ENCODE data around the gene NUP210. TPM values are rescaled to one million over a fixed set of nuclear protein-coding genes. Genes with fewer than 3 reads are reported as not detected.

The NUP210 gene
- total and polyA plus RNA-seq, 2 donors, result 1.8 to 3.3 TPM

GRCh38 chr3:13407475-13407874, 12.6 kb downstream of the NUP210 start:
- Histone ChIP-seq H3K4me3 (ENCODE audit: low read depth, low read length) (no peak overlapping the region), H3K36me3 (ENCODE audit: insufficient read depth) (no peaks in the 10 kb centered on the region), H3K27ac (ENCODE audit: low read depth) (no peak overlapping the region), H3K4me1 (ENCODE audit: insufficient read depth) (no peaks in the 10 kb centered on the region)
- WGBS, result 94% methylated on average over 1 of the region's 1 CpG
- no peak for DNase-seq (ENCODE audit: extremely low spot score)

- DNase-seq (ENCODE audit: extremely low spot score), result no peak
- Histone ChIP-seq H3K27ac (ENCODE audit: low read depth) (no peak overlapping the region), H3K4me3 (ENCODE audit: low read depth, low read length) (no peak overlapping the region), H3K4me1 (ENCODE audit: insufficient read depth) (no peaks in the 10 kb centered on the region), H3K36me3 (ENCODE audit: insufficient read depth) (no peaks in the 10 kb centered on the region)
- 76% methylated on average over 5 of the region's 5 CpGs for WGBS
Measured at GRCh38 chr3:13406190-13406589, 13.9 kb downstream of the NUP210 start.

DNA sequence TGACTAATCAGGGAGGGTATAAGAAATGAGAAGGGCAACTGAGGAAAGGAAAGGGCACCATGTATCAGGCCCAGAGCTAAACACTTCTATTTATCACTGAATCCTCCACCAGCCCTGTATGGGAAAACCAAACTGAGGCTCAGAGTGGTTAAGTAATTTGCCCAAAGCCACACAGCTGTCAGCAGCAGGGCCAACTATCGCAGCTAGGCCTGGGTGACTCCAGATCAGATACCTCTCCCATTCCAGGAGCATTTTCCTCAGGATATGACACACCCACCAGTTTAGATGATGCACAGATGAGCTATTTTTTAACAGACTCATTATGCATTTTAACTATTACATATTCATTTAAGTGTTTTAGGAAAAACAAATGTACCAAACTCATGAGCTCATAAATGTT, 14.5 kb downstream of the NUP210 start:
- DNase-seq (ENCODE audit: extremely low spot score), result no peak
- Histone ChIP-seq H3K27ac (ENCODE audit: low read depth) (no peak overlapping the region), H3K36me3 (ENCODE audit: insufficient read depth) (no peaks in the 10 kb centered on the region), H3K4me3 (ENCODE audit: low read depth, low read length) (no peak overlapping the region), H3K4me1 (ENCODE audit: insufficient read depth) (no peaks in the 10 kb centered on the region)
- WGBS, result 93% methylated on average over 1 of the region's 1 CpG

- no peaks in the 10 kb centered on the region for H3K4me1 ChIP-seq (ENCODE audit: insufficient read depth)
- WGBS, result 77% methylated on average over 9 of the region's 9 CpGs
Measured at GRCh38 chr3:13404626-13405452, 15.3 kb downstream of the NUP210 start.

GRCh38 chr3:13403847-13404246, 16.3 kb downstream of the NUP210 start:
- Histone ChIP-seq H3K36me3 (ENCODE audit: insufficient read depth) (no peaks in the 10 kb centered on the region), H3K27ac (ENCODE audit: low read depth) (no peak overlapping the region), H3K4me1 (ENCODE audit: insufficient read depth) (no peaks in the 10 kb centered on the region), H3K4me3 (ENCODE audit: low read depth, low read length) (no peak overlapping the region)
- WGBS, result 52% methylated on average over 6 of the region's 6 CpGs
- DNase-seq (ENCODE audit: extremely low spot score), result no peak

More at GRCh38 chr3:13404626-13405452, 15.3 kb downstream of the NUP210 start:
- no peak for DNase-seq (ENCODE audit: extremely low spot score)
- no peak overlapping the region for H3K27ac ChIP-seq (ENCODE audit: low read depth)
- H3K36me3 ChIP-seq (ENCODE audit: insufficient read depth), result no peaks in the 10 kb centered on the region
- no peak overlapping the region for H3K4me3 ChIP-seq (ENCODE audit: low read depth, low read length)

DNA sequence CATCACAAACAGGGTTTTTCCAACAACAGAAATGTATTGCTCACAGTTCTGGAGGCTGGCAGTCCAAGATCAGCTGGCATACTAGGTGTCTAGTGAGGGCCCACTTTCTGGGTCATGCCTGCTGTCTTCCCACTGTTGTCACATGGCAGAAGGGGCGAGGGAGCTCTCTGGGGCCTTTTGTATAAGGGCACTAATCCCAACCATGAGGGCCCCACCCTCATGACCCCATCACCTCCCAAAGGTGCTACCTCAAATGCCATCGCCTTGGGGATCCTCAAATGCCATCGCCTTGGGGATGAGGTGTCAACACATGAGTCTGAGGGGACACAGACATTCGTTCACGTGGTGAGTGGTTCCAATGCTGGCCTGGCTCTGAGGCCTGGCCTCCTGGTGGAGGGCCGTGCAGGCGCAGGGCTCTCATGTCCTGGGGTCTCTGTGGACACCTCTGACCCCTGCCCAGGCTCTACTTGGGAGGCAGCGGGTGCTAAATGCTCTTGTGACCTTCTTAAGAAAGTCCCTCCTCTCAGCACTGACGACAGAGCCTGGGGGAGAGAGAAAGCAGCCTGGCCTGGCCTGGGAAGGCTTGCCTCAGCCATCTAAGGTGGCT, 16.8 kb downstream of the NUP210 start:
- DNase-seq (ENCODE audit: extremely low spot score), result no peak
- Histone ChIP-seq H3K4me1 (ENCODE audit: insufficient read depth) (no peaks in the 10 kb centered on the region), H3K36me3 (ENCODE audit: insufficient read depth) (no peaks in the 10 kb centered on the region), H3K4me3 (ENCODE audit: low read depth, low read length) (no peak overlapping the region), H3K27ac (ENCODE audit: low read depth) (no peak overlapping the region)
- 90% methylated on average over 9 of the region's 9 CpGs for WGBS

- no peak overlapping the region for H3K4me3 ChIP-seq (ENCODE audit: low read depth, low read length)
- no peaks in the 10 kb centered on the region for H3K36me3 ChIP-seq (ENCODE audit: insufficient read depth)
- no peak for DNase-seq (ENCODE audit: extremely low spot score)
- no peaks in the 10 kb centered on the region for H3K4me1 ChIP-seq (ENCODE audit: insufficient read depth)
- 94% methylated on average over 11 of the region's 11 CpGs for WGBS
- no peak overlapping the region for H3K27ac ChIP-seq (ENCODE audit: low read depth)
Measured at GRCh38 chr3:13401149-13401548, 19.0 kb downstream of the NUP210 start.

GRCh38 chr3:13400114-13400673, 19.9 kb downstream of the NUP210 start:
- 73% methylated on average over 13 of the region's 13 CpGs for WGBS
- no peak overlapping the region for H3K27ac ChIP-seq (ENCODE audit: low read depth)
- DNase-seq (ENCODE audit: extremely low spot score), result no peak
- H3K4me3 ChIP-seq (ENCODE audit: low read depth, low read length), result no peak overlapping the region
- H3K4me1 ChIP-seq (ENCODE audit: insufficient read depth), result no peaks in the 10 kb centered on the region
- H3K36me3 ChIP-seq (ENCODE audit: insufficient read depth), result no peaks in the 10 kb centered on the region

DNA sequence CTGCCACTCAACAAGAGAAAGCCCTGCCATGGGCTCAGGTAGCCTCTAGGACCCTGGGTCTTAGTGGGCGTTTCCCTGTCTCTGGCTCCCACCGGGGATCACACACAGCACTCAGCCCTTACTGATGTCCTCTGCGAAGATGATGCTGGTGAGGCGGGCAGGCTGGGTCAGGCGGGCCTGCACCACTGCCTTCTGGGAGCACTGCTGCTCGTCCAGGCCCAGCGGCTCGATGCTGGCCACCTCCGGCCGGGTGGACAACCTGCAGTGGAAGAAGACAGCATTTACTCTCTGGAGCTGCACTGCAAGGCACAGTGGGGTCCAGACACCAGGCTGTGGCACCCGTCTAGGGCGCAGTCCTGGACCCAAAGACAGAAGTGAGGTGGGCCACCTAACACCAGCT, 20.5 kb downstream of the NUP210 start:
- 88% methylated on average over 12 of the region's 12 CpGs for WGBS
- Histone ChIP-seq H3K27ac (ENCODE audit: low read depth) (no peak overlapping the region), H3K36me3 (ENCODE audit: insufficient read depth) (no peaks in the 10 kb centered on the region), H3K4me1 (ENCODE audit: insufficient read depth) (no peaks in the 10 kb centered on the region), H3K4me3 (ENCODE audit: low read depth, low read length) (no peak overlapping the region)
- DNase-seq (ENCODE audit: extremely low spot score), result no peak

DNA sequence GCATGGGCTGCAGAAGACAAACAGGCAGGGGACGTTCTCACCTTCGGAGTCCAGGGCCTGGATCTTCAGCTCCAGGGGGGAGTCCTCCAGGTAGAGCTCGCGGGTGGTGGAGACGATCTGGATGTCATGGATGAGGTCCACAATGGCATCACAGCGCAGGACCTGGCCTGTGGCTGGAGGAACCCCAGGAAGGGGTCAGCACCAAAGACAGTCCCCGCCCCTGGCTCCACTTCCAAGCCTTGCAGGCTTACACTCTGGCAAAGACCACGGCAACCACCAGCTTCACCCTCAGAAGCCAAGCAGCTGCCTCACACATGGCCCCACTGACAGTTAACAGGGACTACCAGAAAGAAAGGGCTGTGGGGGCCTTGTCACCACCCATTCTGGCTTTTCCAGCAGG, 22.8 kb downstream of the NUP210 start:
- Histone ChIP-seq H3K4me1 (ENCODE audit: insufficient read depth) (no peaks in the 10 kb centered on the region), H3K27ac (ENCODE audit: low read depth) (no peak overlapping the region), H3K36me3 (ENCODE audit: insufficient read depth) (no peaks in the 10 kb centered on the region), H3K4me3 (ENCODE audit: low read depth, low read length) (no peak overlapping the region)
- no peak for DNase-seq (ENCODE audit: extremely low spot score)
- 86% methylated on average over 8 of the region's 8 CpGs for WGBS

DNA sequence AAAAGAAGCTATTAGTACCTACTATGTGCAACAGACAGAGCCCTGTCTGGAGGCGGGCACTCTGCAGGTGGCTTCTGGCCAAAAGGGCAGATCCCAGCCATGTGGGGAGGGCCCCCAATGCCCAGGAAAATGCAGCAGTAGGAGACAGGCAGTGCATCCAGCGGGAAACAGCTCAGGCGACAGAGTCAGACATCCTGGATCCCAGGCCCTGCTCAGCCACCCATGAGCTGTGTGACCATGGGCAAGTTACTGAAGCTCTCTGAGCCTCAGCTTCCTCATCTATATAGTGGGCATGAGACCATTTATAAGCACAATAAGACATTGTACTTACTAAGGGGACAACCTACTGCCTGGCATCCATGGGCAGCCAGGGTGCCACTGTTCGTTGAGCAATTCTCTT, 25.8 kb downstream of the NUP210 start:
- no peaks in the 10 kb centered on the region for H3K36me3 ChIP-seq (ENCODE audit: insufficient read depth)
- no peak for DNase-seq (ENCODE audit: extremely low spot score)
- 76% methylated on average over 4 of the region's 4 CpGs for WGBS
- no peak overlapping the region for H3K4me3 ChIP-seq (ENCODE audit: low read depth, low read length)
- no peaks in the 10 kb centered on the region for H3K4me1 ChIP-seq (ENCODE audit: insufficient read depth)
- H3K27ac ChIP-seq (ENCODE audit: low read depth), result no peak overlapping the region

DNA sequence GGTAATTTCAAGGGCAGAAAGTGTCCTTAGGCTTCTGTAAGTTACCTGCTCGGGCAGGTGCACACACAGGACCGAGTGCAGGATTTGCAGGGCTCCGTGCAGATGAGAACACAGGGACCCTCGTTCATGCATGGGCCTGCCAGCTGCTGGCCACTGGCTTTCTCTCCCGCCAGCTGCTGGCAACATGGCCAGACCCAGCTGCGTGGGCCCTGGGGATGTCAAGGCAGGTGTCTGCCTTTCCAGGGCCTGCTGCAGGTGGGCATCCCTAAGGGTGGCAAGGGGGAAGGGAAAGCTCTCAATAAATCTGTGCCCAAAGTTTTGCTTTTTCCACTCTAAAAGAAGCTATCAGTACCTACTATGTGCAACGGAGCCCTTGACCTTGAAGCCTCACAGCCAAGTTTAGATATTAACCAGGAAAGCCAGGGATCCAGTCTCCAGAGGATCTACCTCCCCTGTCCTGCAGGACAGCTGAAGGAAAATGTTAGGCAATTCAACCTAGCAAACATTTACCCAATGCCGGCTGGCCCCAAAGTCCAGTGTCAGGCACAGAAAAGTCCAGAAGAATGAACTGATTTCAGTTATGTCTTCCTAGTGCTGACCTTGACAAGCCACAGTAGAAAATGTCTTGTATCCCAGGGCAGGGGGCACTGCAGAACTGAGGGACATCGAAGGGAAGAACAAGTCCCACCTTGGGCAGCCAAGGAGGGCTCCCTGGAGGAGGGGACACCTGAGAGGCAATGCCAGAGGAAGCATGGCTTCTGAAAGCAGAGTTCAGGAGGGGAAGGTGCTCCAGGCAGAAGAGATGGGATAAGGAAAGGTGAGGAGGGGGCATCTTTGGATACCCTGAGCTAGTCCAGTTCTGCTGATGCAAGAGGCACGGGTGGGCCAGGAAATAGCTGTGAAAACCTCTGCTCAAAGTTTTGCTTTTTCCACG, 26.4 kb downstream of the NUP210 start:
- WGBS, result 82% methylated on average over 11 of the region's 11 CpGs
- DNase-seq (ENCODE audit: extremely low spot score), result no peak
- H3K4me3 ChIP-seq (ENCODE audit: low read depth, low read length), result no peak overlapping the region
- no peak overlapping the region for H3K27ac ChIP-seq (ENCODE audit: low read depth)
- H3K36me3 ChIP-seq (ENCODE audit: insufficient read depth), result no peaks in the 10 kb centered on the region
- H3K4me1 ChIP-seq (ENCODE audit: insufficient read depth), result no peaks in the 10 kb centered on the region

GRCh38 chr3:13391308-13391707, 28.8 kb downstream of the NUP210 start:
- Histone ChIP-seq H3K4me1 (ENCODE audit: insufficient read depth) (no peaks in the 10 kb centered on the region), H3K4me3 (ENCODE audit: low read depth, low read length) (no peak overlapping the region), H3K36me3 (ENCODE audit: insufficient read depth) (no peaks in the 10 kb centered on the region), H3K27ac (ENCODE audit: low read depth) (no peak overlapping the region)
- DNase-seq (ENCODE audit: extremely low spot score), result no peak
- WGBS, result 75% methylated on average over 7 of the region's 7 CpGs
